Stimulated activated CD4-positive, alpha-beta T cell treated with anti-CD3 and anti-CD28 coated beads, Interleukin-12 subunit alpha, Interleukin-12 subunit beta, amount 100 ng/mL, for 48 hours (primary cell): ENCODE measurements around the gene SP1.
A peak's percentile ranks its signal among the peaks of the same experiment; 100 is the strongest.
"Not testable (repeated sequence)": the region's sequence is repeated elsewhere in the genome, so short reads cannot be mapped to it uniquely, and the experiment has no call there.

Experiments
- DNase-seq, 3 donors: peaks; one replicate each; pipeline ENCODE4 v3.0.0-alpha.2; 2020; ENCODE audit warnings: low read depth in 2 of 3, low spot score in 1 of 3

Gene SP1

GRCh38 chr12:53358836-53359419 lies 21.0 kb upstream of the SP1 start:
- DNase-seq, result no peak

- DNase-seq, result not testable (repeated sequence)
Observed at GRCh38 chr12:53361638-53362037, 18.3 kb upstream of the SP1 start.

GRCh38 chr12:53365245-53365904 lies 14.6 kb upstream of the SP1 start:
- no peak for DNase-seq

GRCh38 chr12:53373554-53374133 lies 6.3 kb upstream of the SP1 start:
- DNase-seq, result not testable (repeated sequence)

GRCh38 chr12:53374277-53374676 lies 5.7 kb upstream of the SP1 start:
- not testable (repeated sequence) for DNase-seq

GRCh38 chr12:53376747-53377146 lies 3.2 kb upstream of the SP1 start:
- no peak for DNase-seq

- DNase-seq, result no peak
Observed at GRCh38 chr12:53378222-53378621, 1.8 kb upstream of the SP1 start.

- DNase-seq, result no peak
Observed at GRCh38 chr12:53378724-53379388, 1.1 kb upstream of the SP1 start.

GRCh38 chr12:53379389-53380103 lies 430 bp upstream of the SP1 start:
- peak; percentile 87 to 100 (median 99) for DNase-seq

GRCh38 chr12:53380794-53381730 lies 1.1 kb downstream of the SP1 start:
- no peak for DNase-seq

- DNase-seq, result no peak
Observed at GRCh38 chr12:53381731-53382630, 2.0 kb downstream of the SP1 start.

GRCh38 chr12:53383258-53383657 lies 3.3 kb downstream of the SP1 start:
- no peak for DNase-seq

GRCh38 chr12:53386381-53386780 lies 6.4 kb downstream of the SP1 start:
- not testable (repeated sequence) for DNase-seq

- no peak for DNase-seq
Observed at GRCh38 chr12:53388932-53389331, 9.0 kb downstream of the SP1 start.

- no peak for DNase-seq
Observed at GRCh38 chr12:53389702-53390101, 9.7 kb downstream of the SP1 start.

- DNase-seq, result no peak
Observed at GRCh38 chr12:53391724-53392123, 11.7 kb downstream of the SP1 start.

- DNase-seq, result no peak
Observed at GRCh38 chr12:53399896-53400295, 19.9 kb downstream of the SP1 start.

GRCh38 chr12:53402351-53402750 lies 22.4 kb downstream of the SP1 start:
- DNase-seq, result not testable (repeated sequence)

- DNase-seq, result no peak
Observed at GRCh38 chr12:53402871-53403270, 22.9 kb downstream of the SP1 start.
